DOHH2 (cell line): Measurements from ENCODE around the gene HAPLN2.

Source experiments
- H3F3A ChIP-seq: fragments of 200-600 bp; sonication (generic), shearing (Covaris generic); 2 replicates; pipeline ENCODE4 v1.6.0; 2016; ENCODE audit warnings: antibody characterized with exemption, mild to moderate bottlenecking; ENCODE audit not compliant: control insufficient read depth, insufficient read depth
- H3K27ac ChIP-seq: fragments of 200-600 bp; sonication (generic); 2 replicates; pipeline ENCODE4 v1.5.1; 2014; ENCODE audit warnings: low read depth, mild to moderate bottlenecking, low read length, moderate library complexity
- H3K27me3 ChIP-seq: fragments of 200-600 bp; sonication (generic); 2 replicates; pipeline ENCODE4 v1.6.1; 2014; ENCODE audit warnings: mild to moderate bottlenecking, low read length, mixed read lengths; ENCODE audit not compliant: control insufficient read depth
- H3K36me3 ChIP-seq: fragments of 200-600 bp; sonication (generic); 2 replicates; pipeline ENCODE4 v1.6.1; 2014; ENCODE audit warnings: mild to moderate bottlenecking, low read length, moderate library complexity, mixed read lengths; ENCODE audit not compliant: control insufficient read depth
- H3K4me1 ChIP-seq: fragments of 200-600 bp; sonication (generic); 2 replicates; pipeline ENCODE4 v1.6.1; 2014; ENCODE audit warnings: mild to moderate bottlenecking, low read length, mixed read lengths; ENCODE audit not compliant: control insufficient read depth
- H3K4me2 ChIP-seq: fragments of 200-600 bp; sonication (generic); 2 replicates; pipeline ENCODE4 v1.6.0; 2014; ENCODE audit warnings: mild to moderate bottlenecking, low read length, moderate library complexity
- H3K4me3 ChIP-seq: fragments of 200-600 bp; sonication (generic); 2 replicates; pipeline ENCODE4 v1.5.1; 2014; ENCODE audit warnings: mild to moderate bottlenecking, low read length, mixed read lengths
- H3K79me2 ChIP-seq: fragments of 200-600 bp; sonication (generic); 2 replicates; pipeline ENCODE4 v1.6.1; 2014; ENCODE audit warnings: mild to moderate bottlenecking, low read length, mixed read lengths; ENCODE audit not compliant: control insufficient read depth
- H3K9me2 ChIP-seq: fragments of 200-600 bp; sonication (generic); replicated peaks from 2 replicates; pipeline ENCODE4 v1.6.1; 2014; ENCODE audit warnings: mild to moderate bottlenecking, low read length, mixed read lengths; ENCODE audit not compliant: control insufficient read depth
- H3K9me3 ChIP-seq: fragments of 200-600 bp; sonication (generic); 2 replicates; pipeline ENCODE4 v1.6.1; 2014; ENCODE audit warnings: antibody characterized with exemption, low read length, mixed read lengths; ENCODE audit not compliant: control insufficient read depth, insufficient read depth
- H4K20me1 ChIP-seq: fragments of 200-600 bp; sonication (generic); 2 replicates; pipeline ENCODE4 v1.6.0; 2014; ENCODE audit warnings: low read depth, mild to moderate bottlenecking, antibody characterized with exemption, low read length, moderate library complexity; ENCODE audit not compliant: control insufficient read depth, insufficient read depth
- EZH2phosphoT487 ChIP-seq: fragments of 200-600 bp; sonication (generic); IDR thresholded peaks from 2 replicates; pipeline ENCODE4 v1.6.1; 2017; ENCODE audit warnings: borderline replicate concordance, mild to moderate bottlenecking, antibody characterized with exemption, low read length, moderate library complexity, mixed read lengths
- TF ChIP-seq, protein P1 (sequence below): fragments of 200-600 bp; sonication (generic); IDR thresholded peaks from one replicate; pipeline ENCODE4 v1.5.1; 2014; ENCODE audit warnings: antibody characterized with exemption, mild to moderate bottlenecking, low read depth, low read length; ENCODE audit not compliant: poor library complexity, severe bottlenecking

The HAPLN2 gene

DNA sequence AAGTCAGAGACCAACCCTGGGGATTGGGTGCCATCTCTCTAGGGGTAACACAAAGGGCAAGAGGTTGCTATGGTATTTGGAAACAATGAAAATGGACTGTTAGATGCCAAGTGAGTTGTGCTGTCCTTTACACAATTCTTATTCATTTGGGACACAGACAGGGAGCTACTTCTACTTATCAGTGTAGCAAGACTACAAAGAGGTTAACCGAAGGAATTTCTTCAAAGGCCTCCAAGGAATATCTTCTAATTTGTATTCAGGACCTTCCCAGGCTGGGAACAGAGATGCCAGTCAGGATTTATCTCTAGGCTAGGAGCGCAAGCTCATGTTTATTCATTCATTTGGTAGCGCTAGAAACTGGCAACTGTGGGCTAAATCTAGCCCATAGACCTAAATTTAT, 25.0 kb upstream of the HAPLN2 start:
- H3K27ac ChIP-seq = no peak overlapping the region
- no peaks in the 10 kb centered on the region for H3K27me3 ChIP-seq
- H3K4me1 ChIP-seq = peaks cover 26% of the 10 kb centered on the region
- peaks cover 41% of the 10 kb centered on the region for H3F3A ChIP-seq
- H3K36me3 ChIP-seq = peaks cover 75% of the 10 kb centered on the region
- H3K9me2 ChIP-seq = no peaks in the 10 kb centered on the region
- H3K4me3 ChIP-seq = no peak overlapping the region
- H3K4me2 ChIP-seq = no peak overlapping the region
- no peak for TF ChIP-seq EZH2phosphoT487
- TF ChIP-seq, protein P1, sequence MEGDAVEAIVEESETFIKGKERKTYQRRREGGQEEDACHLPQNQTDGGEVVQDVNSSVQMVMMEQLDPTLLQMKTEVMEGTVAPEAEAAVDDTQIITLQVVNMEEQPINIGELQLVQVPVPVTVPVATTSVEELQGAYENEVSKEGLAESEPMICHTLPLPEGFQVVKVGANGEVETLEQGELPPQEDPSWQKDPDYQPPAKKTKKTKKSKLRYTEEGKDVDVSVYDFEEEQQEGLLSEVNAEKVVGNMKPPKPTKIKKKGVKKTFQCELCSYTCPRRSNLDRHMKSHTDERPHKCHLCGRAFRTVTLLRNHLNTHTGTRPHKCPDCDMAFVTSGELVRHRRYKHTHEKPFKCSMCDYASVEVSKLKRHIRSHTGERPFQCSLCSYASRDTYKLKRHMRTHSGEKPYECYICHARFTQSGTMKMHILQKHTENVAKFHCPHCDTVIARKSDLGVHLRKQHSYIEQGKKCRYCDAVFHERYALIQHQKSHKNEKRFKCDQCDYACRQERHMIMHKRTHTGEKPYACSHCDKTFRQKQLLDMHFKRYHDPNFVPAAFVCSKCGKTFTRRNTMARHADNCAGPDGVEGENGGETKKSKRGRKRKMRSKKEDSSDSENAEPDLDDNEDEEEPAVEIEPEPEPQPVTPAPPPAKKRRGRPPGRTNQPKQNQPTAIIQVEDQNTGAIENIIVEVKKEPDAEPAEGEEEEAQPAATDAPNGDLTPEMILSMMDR = no peak
- peaks cover 42% of the 10 kb centered on the region for H3K79me2 ChIP-seq
- no peaks in the 10 kb centered on the region for H3K9me3 ChIP-seq
- no peaks in the 10 kb centered on the region for H4K20me1 ChIP-seq

DNA sequence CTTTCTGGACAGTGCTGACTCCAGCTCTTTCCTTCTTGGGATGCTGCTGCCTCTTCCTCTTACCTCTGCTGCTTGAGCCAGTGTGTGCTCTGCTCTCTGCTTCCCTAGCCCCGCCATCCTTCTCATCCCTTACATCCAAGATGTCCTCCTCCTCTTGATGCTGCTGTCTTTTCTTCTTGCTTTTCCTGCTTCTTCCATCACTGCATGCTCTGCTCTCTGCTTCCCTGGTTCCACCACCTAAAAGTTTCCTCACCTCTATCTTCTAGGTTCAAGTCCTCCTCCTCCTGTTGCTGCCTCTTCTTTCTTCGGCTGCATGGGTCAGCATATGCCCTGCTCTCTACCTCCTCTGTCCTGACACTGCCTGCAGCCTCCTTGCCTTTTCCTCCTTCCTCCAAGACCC, 24.2 kb upstream of the HAPLN2 start:
- Histone ChIP-seq H3K27me3 (no peaks in the 10 kb centered on the region), H3K9me3 (no peaks in the 10 kb centered on the region), H3K4me2 (no peak overlapping the region), H3K9me2 (no peaks in the 10 kb centered on the region), H4K20me1 (no peaks in the 10 kb centered on the region), H3K4me3 (no peak overlapping the region), H3K27ac (no peak overlapping the region), H3F3A (peaks cover 43% of the 10 kb centered on the region), H3K79me2 (peaks cover 50% of the 10 kb centered on the region), H3K4me1 (peaks cover 34% of the 10 kb centered on the region), H3K36me3 (peaks cover 81% of the 10 kb centered on the region)
- TF ChIP-seq, protein P1 = no peak
- no peak for TF ChIP-seq EZH2phosphoT487

DNA sequence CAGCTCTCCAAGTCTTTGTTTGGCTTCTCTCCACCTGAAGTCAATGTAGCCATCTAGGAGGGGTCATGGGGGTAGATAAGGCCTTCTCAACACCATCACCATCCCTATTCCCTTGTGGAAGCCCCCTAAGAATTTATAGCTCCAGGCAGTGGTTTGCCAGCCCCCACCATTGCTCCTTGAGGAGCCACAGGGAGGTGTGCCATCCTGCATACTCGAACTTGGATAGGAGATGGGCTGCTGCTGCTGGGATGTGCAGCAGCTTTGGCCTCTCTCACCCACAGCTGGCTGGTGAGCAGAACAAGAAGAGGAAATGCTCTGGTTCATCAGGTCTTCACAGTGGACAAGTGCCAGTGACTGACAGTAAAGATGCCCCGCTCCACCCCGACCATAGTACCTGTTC, 22.8 kb upstream of the HAPLN2 start:
- Histone ChIP-seq H3K4me2 (no peak overlapping the region), H3K27ac (no peak overlapping the region), H3K27me3 (no peaks in the 10 kb centered on the region), H3K36me3 (peaks cover 88% of the 10 kb centered on the region), H3K4me1 (peaks cover 28% of the 10 kb centered on the region), H4K20me1 (no peaks in the 10 kb centered on the region), H3K4me3 (no peak overlapping the region), H3F3A (peaks cover 43% of the 10 kb centered on the region), H3K79me2 (peaks cover 61% of the 10 kb centered on the region), H3K9me2 (no peaks in the 10 kb centered on the region), H3K9me3 (no peaks in the 10 kb centered on the region)
- TF ChIP-seq, protein P1 = no peak
- no peak for TF ChIP-seq EZH2phosphoT487

DNA sequence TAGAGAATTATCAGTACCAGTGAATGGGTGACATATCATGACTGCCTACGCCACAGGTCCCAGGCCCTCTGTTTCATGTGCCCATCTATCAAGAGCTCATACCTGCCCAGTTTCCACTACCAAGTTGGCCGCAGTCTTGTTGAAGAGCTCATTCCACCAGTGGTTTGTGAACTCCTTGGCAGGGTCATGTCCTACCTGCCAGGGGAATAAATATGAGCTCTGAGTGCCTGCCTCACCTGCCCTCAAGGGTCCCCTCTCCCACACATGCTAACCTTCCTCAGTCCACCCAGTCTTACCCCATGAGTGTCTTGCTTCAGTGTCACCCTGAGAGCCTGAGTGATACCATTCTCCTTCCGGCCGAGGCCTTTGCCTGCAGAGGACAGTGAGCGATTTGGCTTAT, 21.1 kb upstream of the HAPLN2 start:
- Histone ChIP-seq H3K4me3 (no peak overlapping the region), H3K4me1 (peaks cover 33% of the 10 kb centered on the region), H3K9me2 (no peaks in the 10 kb centered on the region), H4K20me1 (no peaks in the 10 kb centered on the region), H3K4me2 (no peak overlapping the region), H3K27ac (no peak overlapping the region), H3K36me3 (peaks cover 76% of the 10 kb centered on the region), H3K27me3 (no peaks in the 10 kb centered on the region), H3K9me3 (no peaks in the 10 kb centered on the region), H3K79me2 (peaks cover 54% of the 10 kb centered on the region), H3F3A (peaks cover 37% of the 10 kb centered on the region)
- no peak for TF ChIP-seq EZH2phosphoT487
- TF ChIP-seq, protein P1 = no peak
